Mammary epithelial cell (primary cell): ENCODE data around the gene DTWD2.

ENCODE experiments used
- EZH2 ChIP-seq: IDR thresholded peaks from 2 replicates; pipeline ENCODE4 v1.6.1; 2012; ENCODE audit warnings: low read length, inconsistent platforms, borderline replicate concordance
- TF ChIP-seq, protein P1 (sequence below), 2 donors: IDR thresholded peaks in 1 of 2; conservative IDR thresholded peaks in 1 of 2; 2 replicates each; pipeline ENCODE4 v1.5.1; 2011 to 2012; ENCODE audit warnings: inconsistent platforms in 2 of 2, low read length in 2 of 2, mild to moderate bottlenecking in 2 of 2, control low read depth in 1 of 2, low read depth in 1 of 2; ENCODE audit not compliant: insufficient read depth in 1 of 2; ENCODE audit errors: extremely low read depth in 1 of 2

DNA sequence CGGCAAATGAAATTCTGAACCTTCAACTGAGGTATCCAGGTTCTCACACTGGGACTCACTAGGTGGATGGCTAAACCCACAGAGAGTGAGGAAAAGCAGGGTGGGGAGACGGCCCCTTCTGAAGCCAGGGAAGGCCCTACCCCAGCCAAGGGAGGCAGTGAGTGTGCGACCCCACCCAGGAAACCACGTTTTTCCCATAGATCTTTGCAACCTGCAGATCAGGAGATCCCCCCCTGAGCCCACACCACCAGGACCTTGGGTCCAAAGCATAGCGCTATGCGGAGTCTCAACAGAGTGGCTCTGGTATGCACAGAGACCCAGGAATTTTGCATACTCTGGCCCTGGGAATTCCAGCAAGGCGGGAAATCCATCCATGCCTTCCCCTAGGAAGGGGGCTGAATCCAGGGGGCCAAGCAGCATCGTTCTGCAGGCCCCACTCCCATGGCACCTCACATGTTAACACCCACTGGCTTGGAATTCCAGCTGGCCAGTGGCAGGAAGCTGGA, 19.9 kb downstream of the DTWD2 start:
- TF ChIP-seq, protein P1, sequence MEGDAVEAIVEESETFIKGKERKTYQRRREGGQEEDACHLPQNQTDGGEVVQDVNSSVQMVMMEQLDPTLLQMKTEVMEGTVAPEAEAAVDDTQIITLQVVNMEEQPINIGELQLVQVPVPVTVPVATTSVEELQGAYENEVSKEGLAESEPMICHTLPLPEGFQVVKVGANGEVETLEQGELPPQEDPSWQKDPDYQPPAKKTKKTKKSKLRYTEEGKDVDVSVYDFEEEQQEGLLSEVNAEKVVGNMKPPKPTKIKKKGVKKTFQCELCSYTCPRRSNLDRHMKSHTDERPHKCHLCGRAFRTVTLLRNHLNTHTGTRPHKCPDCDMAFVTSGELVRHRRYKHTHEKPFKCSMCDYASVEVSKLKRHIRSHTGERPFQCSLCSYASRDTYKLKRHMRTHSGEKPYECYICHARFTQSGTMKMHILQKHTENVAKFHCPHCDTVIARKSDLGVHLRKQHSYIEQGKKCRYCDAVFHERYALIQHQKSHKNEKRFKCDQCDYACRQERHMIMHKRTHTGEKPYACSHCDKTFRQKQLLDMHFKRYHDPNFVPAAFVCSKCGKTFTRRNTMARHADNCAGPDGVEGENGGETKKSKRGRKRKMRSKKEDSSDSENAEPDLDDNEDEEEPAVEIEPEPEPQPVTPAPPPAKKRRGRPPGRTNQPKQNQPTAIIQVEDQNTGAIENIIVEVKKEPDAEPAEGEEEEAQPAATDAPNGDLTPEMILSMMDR (conservative IDR thresholded peaks at IDR 0.05 in 1 of 2, IDR thresholded peaks at IDR 0.05 in 1 of 2; ENCODE audit: extremely low read depth in 1 of 2, insufficient read depth in 1 of 2, low read depth in 1 of 2, low read length in 2 of 2): no peak
- TF ChIP-seq EZH2: no peak
